Thyroid gland (tissue), 4 donors: ENCODE data around the gene TGFA.

Experiments
- CTCF ChIP-seq, 6 experiments: fragments of 200-600 bp in 3 of 6; fragments of 450-650 bp in 3 of 6; sonication (generic) in 3 of 6; IDR thresholded peaks; one replicate each; pipeline ENCODE4 v1.5.1; 2016 to 2019; ENCODE audit warnings: antibody characterized with exemption in 6 of 6, mild to moderate bottlenecking in 2 of 6, inconsistent platforms in 1 of 6, moderate library complexity in 1 of 6
- POLR2A ChIP-seq, 2 donors: fragments of 450-650 bp; IDR thresholded peaks; one replicate each; pipeline ENCODE4 v1.6.1; 2017; ENCODE audit warnings: antibody characterized with exemption in 2 of 2, mild to moderate bottlenecking in 2 of 2, moderate library complexity in 1 of 2

DNA sequence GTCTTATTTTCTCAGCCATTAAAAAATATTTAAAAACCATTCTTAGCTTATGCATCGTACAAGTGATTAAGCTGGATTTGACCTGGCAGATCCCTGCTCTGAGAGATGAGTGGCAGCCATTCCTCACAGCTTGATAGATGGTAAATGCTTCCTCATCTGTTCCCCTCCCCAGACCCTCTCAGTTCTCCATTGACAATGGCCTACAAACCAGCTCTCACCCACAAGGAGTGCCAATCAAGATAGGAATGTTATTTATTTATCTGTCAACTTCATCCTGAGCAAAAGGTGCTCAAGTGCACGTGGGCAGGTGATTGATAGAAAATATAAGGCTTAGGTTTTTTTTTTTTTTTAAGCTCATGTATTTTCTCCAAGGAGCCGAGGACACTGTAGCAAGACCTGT is 153.1 kb downstream of the TGFA start:
- no peak for TF ChIP-seq POLR2A (IDR thresholded peaks at IDR 0.05)
- TF ChIP-seq CTCF (IDR thresholded peaks at IDR 0.05): no peak
